Duodenal mucosa (tissue), 2 donors: ENCODE measurements around the gene PRKAR1A.

Experiments used
- H3K27ac ChIP-seq: one replicate; pipeline ENCODE4 v1.7.0; 2013; ENCODE audit warnings: low read depth, low read length
- H3K27me3 ChIP-seq, 2 donors: one replicate each; pipeline ENCODE4 v1.7.0; 2013; ENCODE audit warnings: low read length in 2 of 2, control low read depth in 1 of 2; ENCODE audit not compliant: insufficient read depth in 2 of 2, control insufficient read depth in 1 of 2
- H3K36me3 ChIP-seq, 2 donors: one replicate each; pipeline ENCODE4 v1.7.0; 2013; ENCODE audit warnings: low read length in 2 of 2, control low read depth in 1 of 2; ENCODE audit not compliant: insufficient read depth in 2 of 2, control insufficient read depth in 1 of 2
- H3K4me1 ChIP-seq, 2 donors: one replicate each; pipeline ENCODE4 v1.7.0; 2013; ENCODE audit warnings: low read length in 2 of 2, control low read depth in 1 of 2; ENCODE audit not compliant: insufficient read depth in 2 of 2, control insufficient read depth in 1 of 2
- H3K4me3 ChIP-seq, 2 donors: one replicate each; pipeline ENCODE4 v1.7.0; 2013; ENCODE audit warnings: low read length in 2 of 2, low read depth in 1 of 2
- H3K9ac ChIP-seq, 2 donors: one replicate each; pipeline ENCODE4 v1.7.0; 2013; ENCODE audit warnings: low read length in 2 of 2, low read depth in 1 of 2
- H3K9me3 ChIP-seq, 2 donors: one replicate each; pipeline ENCODE4 v1.7.0; 2013; ENCODE audit warnings: low read length in 2 of 2, control low read depth in 1 of 2; ENCODE audit not compliant: control insufficient read depth in 1 of 2

Gene PRKAR1A

GRCh38 chr17:68539548-68540467, 27.6 kb downstream of the PRKAR1A start:
- Histone ChIP-seq H3K4me1 (no peaks in the 10 kb centered on the region), H3K9me3 (no peaks in the 10 kb centered on the region), H3K36me3 (peaks cover 15 to 51% of the 10 kb centered on the region in 2 donors), H3K9ac (no peak overlapping the region), H3K27ac (no peak overlapping the region), H3K27me3 (no peaks in the 10 kb centered on the region), H3K4me3 (no peak overlapping the region)

- H3K27ac ChIP-seq: no peak overlapping the region
- no peaks in the 10 kb centered on the region for H3K27me3 ChIP-seq
- H3K9ac ChIP-seq: no peak overlapping the region
- H3K4me1 ChIP-seq: no peaks in the 10 kb centered on the region
- no peaks in the 10 kb centered on the region for H3K9me3 ChIP-seq
- peaks cover 10 to 40% of the 10 kb centered on the region in 2 donors for H3K36me3 ChIP-seq
- H3K4me3 ChIP-seq: no peak overlapping the region
These were observed 28.8 kb downstream of the PRKAR1A start for GRCh38 chr17:68540981-68541380.

- Histone ChIP-seq H3K9ac (no peak overlapping the region), H3K27me3 (no peaks in the 10 kb centered on the region), H3K9me3 (no peaks in the 10 kb centered on the region), H3K27ac (no peak overlapping the region), H3K4me3 (no peak overlapping the region), H3K36me3 (peaks cover 8 to 39% of the 10 kb centered on the region in 2 donors), H3K4me1 (no peaks in the 10 kb centered on the region)
These were observed 29.6 kb downstream of the PRKAR1A start for GRCh38 chr17:68541816-68542215.

GRCh38 chr17:68542698-68543463, 30.7 kb downstream of the PRKAR1A start:
- no peak overlapping the region for H3K27ac ChIP-seq
- H3K9ac ChIP-seq: no peak overlapping the region
- H3K36me3 ChIP-seq: peaks cover 0 to 28% of the 10 kb centered on the region in 2 donors
- no peak overlapping the region for H3K4me3 ChIP-seq
- H3K9me3 ChIP-seq: no peaks in the 10 kb centered on the region
- no peaks in the 10 kb centered on the region for H3K4me1 ChIP-seq
- H3K27me3 ChIP-seq: no peaks in the 10 kb centered on the region

- Histone ChIP-seq H3K27me3 (no peaks in the 10 kb centered on the region), H3K4me3 (no peak overlapping the region)
These were observed 32.1 kb downstream of the PRKAR1A start for GRCh38 chr17:68544111-68544915.

GRCh38 chr17:68556551-68556950, 44.3 kb downstream of the PRKAR1A start:
- H3K4me3 ChIP-seq: no peak overlapping the region
- H3K27ac ChIP-seq: no peak overlapping the region
- no peaks in the 10 kb centered on the region for H3K36me3 ChIP-seq
- no peaks in the 10 kb centered on the region for H3K9me3 ChIP-seq
- H3K4me1 ChIP-seq: no peaks in the 10 kb centered on the region
- no peaks in the 10 kb centered on the region for H3K27me3 ChIP-seq
- H3K9ac ChIP-seq: no peak overlapping the region

More at GRCh38 chr17:68544111-68544915, 32.1 kb downstream of the PRKAR1A start:
- Histone ChIP-seq H3K4me1 (no peaks in the 10 kb centered on the region), H3K9ac (no peak overlapping the region), H3K36me3 (peaks cover 0 to 18% of the 10 kb centered on the region in 2 donors), H3K27ac (no peak overlapping the region), H3K9me3 (no peaks in the 10 kb centered on the region)

- H3K4me1 ChIP-seq: no peaks in the 10 kb centered on the region
- no peak overlapping the region for H3K9ac ChIP-seq
- no peaks in the 10 kb centered on the region for H3K36me3 ChIP-seq
- H3K27me3 ChIP-seq: no peaks in the 10 kb centered on the region
- H3K27ac ChIP-seq: no peak overlapping the region
- H3K9me3 ChIP-seq: no peaks in the 10 kb centered on the region
- H3K4me3 ChIP-seq: no peak overlapping the region
These were observed 47.1 kb downstream of the PRKAR1A start for GRCh38 chr17:68559316-68559715.

GRCh38 chr17:68560966-68561720, 48.9 kb downstream of the PRKAR1A start:
- no peaks in the 10 kb centered on the region for H3K9me3 ChIP-seq
- no peak overlapping the region for H3K27ac ChIP-seq
- H3K27me3 ChIP-seq: no peaks in the 10 kb centered on the region
- H3K36me3 ChIP-seq: no peaks in the 10 kb centered on the region
- no peak overlapping the region for H3K9ac ChIP-seq
- H3K4me3 ChIP-seq: no peak overlapping the region
- no peaks in the 10 kb centered on the region for H3K4me1 ChIP-seq

GRCh38 chr17:68562736-68563135, 50.5 kb downstream of the PRKAR1A start:
- H3K4me1 ChIP-seq: peaks cover 0 to 5% of the 10 kb centered on the region in 2 donors
- no peaks in the 10 kb centered on the region for H3K9me3 ChIP-seq
- no peaks in the 10 kb centered on the region for H3K27me3 ChIP-seq
- no peak overlapping the region for H3K9ac ChIP-seq
- no peak overlapping the region for H3K27ac ChIP-seq
- H3K36me3 ChIP-seq: no peaks in the 10 kb centered on the region
- H3K4me3 ChIP-seq: no peak overlapping the region
